Neuron (in vitro differentiated cells): ENCODE measurements around the gene PKNOX1.
"Not testable (repeated sequence)": the region's sequence is repeated elsewhere in the genome, so short reads cannot be mapped to it uniquely, and the experiment has no call there.

Experiments
- H2AFZ ChIP-seq: one replicate; pipeline ENCODE4 v1.6.1; 2013; ENCODE audit warnings: low read depth, mild to moderate bottlenecking, inconsistent platforms, low read length, moderate library complexity
- H3K27me3 ChIP-seq: one replicate; pipeline ENCODE4 v1.6.1; 2013; ENCODE audit warnings: low read length; ENCODE audit not compliant: insufficient read depth
- H3K36me3 ChIP-seq: one replicate; pipeline ENCODE4 v1.6.1; 2013; ENCODE audit warnings: low read length; ENCODE audit not compliant: insufficient read depth
- H3K4me1 ChIP-seq: one replicate; pipeline ENCODE4 v1.6.1; 2013; ENCODE audit warnings: low read length; ENCODE audit not compliant: insufficient read depth
- H3K4me3 ChIP-seq: 2 replicates; pipeline ENCODE4 v1.5.1; 2013; ENCODE audit warnings: mild to moderate bottlenecking, low read length, moderate library complexity
- H3K9me3 ChIP-seq: one replicate; pipeline ENCODE4 v1.6.1; 2013; ENCODE audit warnings: low read length

The PKNOX1 gene

DNA sequence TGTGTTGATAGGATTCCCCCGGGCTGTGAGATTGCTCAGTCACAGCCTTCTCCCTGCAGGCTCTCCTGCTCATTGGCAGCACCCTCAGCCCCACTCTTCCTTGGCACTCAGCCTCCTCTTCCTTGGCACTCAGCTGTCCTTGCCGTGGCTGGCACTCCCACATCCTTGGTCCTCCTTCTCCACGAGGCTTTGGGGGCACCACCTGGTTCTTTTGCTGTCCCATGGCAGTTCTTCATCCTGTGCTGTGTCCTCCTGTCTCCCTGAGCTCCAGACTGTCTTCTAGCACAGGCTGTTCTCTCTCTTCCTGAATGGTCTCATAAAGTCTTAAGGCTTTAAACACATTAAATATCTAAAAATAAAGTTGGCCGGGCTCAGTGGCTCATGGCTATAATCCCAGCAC is 27.0 kb downstream of the PKNOX1 start:
- no peaks in the 10 kb centered on the region for H3K27me3 ChIP-seq
- peaks cover 12% of the 10 kb centered on the region for H3K36me3 ChIP-seq
- H3K4me3 ChIP-seq = no peak overlapping the region
- peaks cover 2% of the 10 kb centered on the region for H3K4me1 ChIP-seq
- peaks cover 15% of the 10 kb centered on the region for H3K9me3 ChIP-seq
- no peak overlapping the region for H2AFZ ChIP-seq

DNA sequence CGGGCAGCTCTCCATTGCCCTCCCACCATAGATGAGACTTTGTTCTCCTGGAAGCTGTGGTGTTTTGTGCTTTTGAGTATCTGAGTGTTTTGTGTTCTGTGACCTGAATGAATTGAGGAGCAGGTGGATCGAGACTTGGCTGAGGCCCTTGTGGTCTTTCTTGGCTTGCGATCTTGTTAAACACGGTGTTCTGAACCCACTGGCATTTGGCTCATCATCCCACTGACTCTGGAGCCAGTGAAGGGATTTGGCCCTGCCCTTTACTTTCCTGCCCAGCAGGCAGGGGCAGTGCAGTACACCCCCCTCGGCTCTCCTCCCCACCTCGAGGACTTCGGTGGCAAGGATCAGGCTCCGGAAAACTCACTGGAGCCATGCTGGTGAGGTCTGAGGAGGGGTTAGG is 30.6 kb downstream of the PKNOX1 start:
- Histone ChIP-seq H3K27me3 (no peaks in the 10 kb centered on the region), H2AFZ (no peak overlapping the region), H3K36me3 (peaks cover 28% of the 10 kb centered on the region), H3K9me3 (peaks cover 10% of the 10 kb centered on the region), H3K4me1 (no peaks in the 10 kb centered on the region), H3K4me3 (no peak overlapping the region)

DNA sequence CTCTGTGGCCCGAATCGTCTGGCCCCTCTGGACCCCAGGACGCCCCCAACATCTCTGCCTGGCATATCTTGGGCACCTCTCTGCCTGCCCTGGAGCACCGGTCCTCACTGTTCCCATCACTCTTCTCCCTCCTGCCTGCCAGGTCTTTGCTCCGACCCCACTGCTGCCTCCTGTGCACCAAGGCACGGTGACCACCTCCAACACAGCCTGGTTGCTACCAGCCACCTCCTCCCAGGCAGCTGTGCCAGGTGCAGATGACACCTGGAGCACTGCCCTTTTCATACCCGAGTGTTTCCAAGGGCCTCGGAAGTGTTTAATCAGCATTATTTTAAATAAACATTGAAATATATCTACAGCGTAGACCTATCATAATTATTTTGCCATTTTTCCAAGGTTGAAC is 31.3 kb downstream of the PKNOX1 start:
- Histone ChIP-seq H3K36me3 (peaks cover 28% of the 10 kb centered on the region), H3K27me3 (no peaks in the 10 kb centered on the region), H2AFZ (no peak overlapping the region), H3K4me1 (no peaks in the 10 kb centered on the region), H3K9me3 (peaks cover 10% of the 10 kb centered on the region), H3K4me3 (no peak overlapping the region)

DNA sequence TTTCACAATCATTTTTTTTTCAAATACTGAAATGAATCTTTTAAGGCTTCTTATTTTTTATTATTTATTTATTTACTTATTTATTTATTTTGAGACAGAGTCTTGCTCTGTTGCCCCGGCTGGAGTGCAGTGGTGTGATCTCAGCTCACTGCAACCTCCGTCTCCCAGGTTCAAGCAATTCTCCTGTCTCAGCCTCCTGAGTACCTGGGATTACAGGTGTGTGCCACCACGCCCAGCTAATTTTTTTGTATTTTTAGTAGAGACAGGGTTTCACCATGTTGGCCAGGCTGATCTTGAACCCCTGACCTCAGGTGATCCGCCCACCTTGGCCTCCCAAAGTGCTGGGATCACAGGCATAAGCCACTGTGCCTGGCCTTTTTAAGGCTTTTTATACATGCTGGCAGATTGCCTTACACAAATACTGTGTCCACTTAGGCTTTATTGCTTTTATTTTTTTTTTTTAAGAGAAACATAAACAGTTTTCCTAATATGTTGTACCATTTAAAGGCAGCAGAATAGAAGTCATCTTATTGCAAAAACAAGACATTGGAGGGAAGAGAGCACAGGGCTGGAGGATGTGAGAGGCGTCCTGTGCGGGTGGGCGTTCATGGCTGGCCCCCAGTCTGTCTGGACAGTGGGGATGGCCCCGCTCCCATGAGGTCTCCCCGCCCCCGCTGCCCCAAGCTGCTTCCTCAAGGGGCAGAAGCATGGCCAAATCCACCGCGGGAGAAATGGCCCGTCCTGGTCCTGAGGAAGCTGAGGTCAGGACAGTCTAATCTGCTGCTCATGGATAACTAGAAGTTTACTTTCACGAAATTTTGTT is 31.9 kb downstream of the PKNOX1 start:
- H3K9me3 ChIP-seq, H2AFZ ChIP-seq, H3K4me3 ChIP-seq, H3K4me1 ChIP-seq, H3K27me3 ChIP-seq: not testable (repeated sequence)
- H3K36me3 ChIP-seq = peaks cover 29% of the 10 kb centered on the region

DNA sequence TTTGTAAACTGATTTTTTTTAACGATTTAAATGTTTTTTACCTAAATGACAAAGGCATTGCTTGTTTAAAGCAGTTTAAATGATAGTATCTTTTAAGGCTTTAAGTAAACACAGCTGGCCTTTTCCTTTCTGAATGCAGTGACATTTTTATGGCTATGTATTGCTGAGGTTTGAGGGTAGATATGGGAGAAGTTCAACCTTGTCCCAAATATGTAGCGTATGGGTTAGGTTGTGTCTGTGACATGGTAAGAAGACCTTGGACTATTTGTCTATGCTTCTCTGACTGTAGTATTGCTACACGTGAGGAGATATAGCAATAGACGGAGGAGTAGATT is 32.5 kb downstream of the PKNOX1 start:
- H3K27me3 ChIP-seq = no peaks in the 10 kb centered on the region
- H2AFZ ChIP-seq = no peak overlapping the region
- H3K4me1 ChIP-seq = no peaks in the 10 kb centered on the region
- H3K9me3 ChIP-seq = peaks cover 8% of the 10 kb centered on the region
- peaks cover 35% of the 10 kb centered on the region for H3K36me3 ChIP-seq
- no peak overlapping the region for H3K4me3 ChIP-seq

DNA sequence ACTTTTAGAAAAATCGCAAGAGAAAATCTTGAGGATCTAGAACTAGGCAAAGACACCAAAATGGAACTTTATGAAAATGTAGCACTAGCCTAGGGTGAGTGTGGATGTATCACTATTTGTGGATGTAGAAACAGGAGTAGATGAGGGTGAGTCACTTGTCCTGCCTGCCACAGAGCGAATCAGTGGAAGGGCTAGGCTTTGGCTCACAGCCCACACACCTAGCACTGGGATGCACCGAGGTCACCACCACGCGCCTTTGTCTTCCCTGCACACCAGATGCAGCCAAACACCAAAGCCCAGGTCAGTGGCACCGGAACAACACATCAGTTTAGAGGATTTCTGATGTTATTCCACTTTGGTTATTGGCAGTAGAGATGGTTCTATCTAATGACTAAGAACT is 38.2 kb downstream of the PKNOX1 start:
- H2AFZ ChIP-seq = no peak overlapping the region
- no peaks in the 10 kb centered on the region for H3K4me1 ChIP-seq
- peaks cover 43% of the 10 kb centered on the region for H3K36me3 ChIP-seq
- peaks cover 5% of the 10 kb centered on the region for H3K9me3 ChIP-seq
- H3K4me3 ChIP-seq = no peak overlapping the region
- H3K27me3 ChIP-seq = no peaks in the 10 kb centered on the region

DNA sequence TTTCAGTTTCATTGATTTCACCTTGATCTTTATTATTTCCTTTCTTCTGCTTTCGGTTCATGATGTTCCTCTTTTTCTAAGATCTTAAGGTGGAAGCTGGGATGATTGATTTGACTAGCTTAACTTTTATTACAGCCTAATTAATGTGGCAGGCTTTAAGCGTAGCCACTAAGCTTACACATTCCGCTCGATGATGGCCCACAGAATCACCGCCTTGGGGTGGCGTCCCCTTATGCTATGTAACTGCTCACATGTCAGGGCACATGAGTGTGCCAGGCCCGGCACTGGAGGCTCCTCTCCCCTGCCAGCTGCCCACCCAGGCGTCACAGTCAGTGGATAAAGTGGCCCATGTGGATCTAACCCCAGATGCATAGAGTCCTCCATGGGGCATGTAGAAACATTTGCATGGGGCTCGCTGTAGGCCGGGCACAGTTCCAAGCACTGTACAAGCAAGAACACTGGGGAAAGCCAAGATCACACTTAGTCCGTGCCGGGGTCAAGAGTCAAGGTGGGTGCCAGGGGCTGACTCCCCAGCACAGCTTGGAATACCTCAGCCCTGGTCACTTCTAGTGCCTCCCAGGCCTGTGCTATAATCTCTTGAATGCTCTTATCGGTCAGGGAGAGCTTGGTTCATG is 41.7 kb downstream of the PKNOX1 start:
- H3K36me3 ChIP-seq = peaks cover 38% of the 10 kb centered on the region
- peaks cover 2% of the 10 kb centered on the region for H3K9me3 ChIP-seq
- no peaks in the 10 kb centered on the region for H3K27me3 ChIP-seq
- H3K4me1 ChIP-seq = no peaks in the 10 kb centered on the region
- H2AFZ ChIP-seq = no peak overlapping the region
- H3K4me3 ChIP-seq = no peak overlapping the region

DNA sequence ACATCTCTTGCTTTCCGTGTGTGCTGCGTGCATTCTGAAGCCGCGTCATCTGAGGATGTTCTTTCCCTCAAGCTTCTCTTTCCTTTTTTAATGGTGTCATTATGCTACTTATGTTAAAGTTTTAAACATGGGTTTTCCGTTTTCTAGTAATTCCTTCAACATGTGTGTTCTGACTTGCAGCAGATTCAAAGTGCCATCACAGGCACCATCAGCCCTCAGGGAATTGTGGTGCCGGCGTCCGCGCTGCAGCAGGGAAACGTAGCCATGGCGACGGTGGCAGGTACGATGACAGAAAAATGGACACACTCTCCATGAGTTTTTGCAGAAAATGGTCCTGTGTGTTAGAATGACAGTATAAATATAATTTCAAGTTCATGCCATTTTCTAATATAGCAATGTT is 42.4 kb downstream of the PKNOX1 start:
- Histone ChIP-seq H2AFZ (no peak overlapping the region), H3K36me3 (peaks cover 38% of the 10 kb centered on the region), H3K9me3 (peaks cover 1% of the 10 kb centered on the region), H3K27me3 (no peaks in the 10 kb centered on the region), H3K4me3 (no peak overlapping the region), H3K4me1 (no peaks in the 10 kb centered on the region)

DNA sequence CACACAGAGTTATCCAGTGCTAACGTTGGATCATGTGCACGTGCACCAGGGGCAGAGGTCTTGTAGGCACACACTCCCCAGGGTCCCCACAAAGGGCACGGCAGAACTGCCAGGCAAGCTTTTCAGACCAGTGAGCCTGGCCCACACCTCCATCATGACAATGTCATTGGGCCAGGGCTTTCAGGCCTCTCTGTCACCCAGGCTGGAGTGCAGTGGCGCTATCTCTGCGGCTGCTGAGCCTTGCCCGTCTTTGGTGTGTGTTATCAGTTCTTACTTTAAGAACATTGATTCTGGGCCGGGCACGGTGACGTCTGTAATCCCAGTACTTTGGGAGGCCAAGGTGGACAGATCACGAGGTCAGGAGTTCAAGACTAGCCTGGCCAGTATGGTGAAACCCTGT is 44.2 kb downstream of the PKNOX1 start:
- Histone ChIP-seq H3K27me3 (no peaks in the 10 kb centered on the region), H2AFZ (no peak overlapping the region), H3K9me3 (no peaks in the 10 kb centered on the region), H3K4me3 (no peak overlapping the region), H3K36me3 (peaks cover 29% of the 10 kb centered on the region), H3K4me1 (no peaks in the 10 kb centered on the region)

DNA sequence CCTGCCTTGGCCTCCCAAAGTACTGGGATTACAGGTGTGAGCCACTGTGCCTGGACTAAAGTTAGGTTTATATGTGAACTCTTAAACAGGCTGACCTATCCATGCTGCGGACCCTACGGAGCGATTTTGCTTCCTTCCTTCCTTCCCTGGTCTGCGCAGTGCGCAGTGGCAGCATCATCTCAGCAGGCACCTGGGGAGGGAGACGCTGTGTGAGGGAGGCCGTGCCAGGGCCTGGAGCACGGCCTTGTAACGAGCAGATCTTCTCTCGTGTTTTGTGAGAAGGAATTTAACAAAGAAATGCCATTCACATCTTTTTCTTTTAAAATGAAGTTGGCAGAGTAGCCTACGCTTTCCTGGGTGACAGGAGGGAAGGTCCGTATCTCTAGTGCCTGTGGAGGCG is 45.8 kb downstream of the PKNOX1 start:
- Histone ChIP-seq H3K4me3 (no peak overlapping the region), H2AFZ (no peak overlapping the region), H3K9me3 (no peaks in the 10 kb centered on the region), H3K27me3 (no peaks in the 10 kb centered on the region), H3K4me1 (peaks cover under 1% of the 10 kb centered on the region), H3K36me3 (peaks cover 36% of the 10 kb centered on the region)

DNA sequence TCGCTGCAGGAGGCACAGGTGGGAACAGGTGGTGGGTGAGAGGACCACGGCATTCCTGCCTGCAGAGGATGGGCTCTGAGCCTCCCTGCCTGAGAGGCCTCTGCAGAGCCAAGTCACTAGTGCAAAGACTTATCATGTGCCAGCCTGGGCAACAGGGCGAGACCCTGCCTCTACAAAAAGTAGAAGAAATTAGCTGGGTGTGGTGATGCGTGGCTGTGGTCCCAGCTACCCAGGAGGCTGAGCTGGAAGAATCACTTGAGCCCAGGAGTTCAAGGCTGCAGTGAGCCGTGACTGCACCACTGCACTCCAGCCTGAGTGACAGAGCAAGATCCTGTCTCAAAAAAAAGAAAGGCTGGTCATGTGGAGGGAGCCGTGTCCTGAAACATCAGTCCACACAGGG is 46.4 kb downstream of the PKNOX1 start:
- Histone ChIP-seq H3K36me3 (peaks cover 39% of the 10 kb centered on the region), H3K9me3 (no peaks in the 10 kb centered on the region), H3K4me3 (no peak overlapping the region), H2AFZ (no peak overlapping the region), H3K4me1 (peaks cover 6% of the 10 kb centered on the region), H3K27me3 (no peaks in the 10 kb centered on the region)

DNA sequence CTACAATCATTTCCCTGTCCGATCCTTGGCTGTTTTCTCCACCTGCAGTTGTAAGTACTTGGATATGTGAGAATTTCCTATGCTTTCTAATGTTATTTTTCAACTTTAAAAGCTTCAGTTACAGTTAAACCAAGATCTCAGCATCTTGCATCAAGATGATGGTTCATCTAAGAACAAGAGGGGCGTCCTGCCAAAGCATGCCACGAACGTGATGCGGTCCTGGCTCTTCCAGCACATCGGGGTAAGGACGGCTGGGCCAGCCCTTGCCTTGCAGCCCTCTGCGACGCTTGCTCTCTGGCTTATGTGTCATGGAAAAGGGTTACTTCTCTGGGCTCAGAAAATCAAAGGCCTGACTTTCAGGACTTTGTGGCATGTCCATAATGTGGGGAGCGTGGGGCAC is 46.8 kb downstream of the PKNOX1 start:
- Histone ChIP-seq H3K27me3 (no peaks in the 10 kb centered on the region), H3K36me3 (peaks cover 38% of the 10 kb centered on the region), H3K4me3 (no peak overlapping the region), H2AFZ (no peak overlapping the region), H3K9me3 (no peaks in the 10 kb centered on the region), H3K4me1 (peaks cover 6% of the 10 kb centered on the region)

DNA sequence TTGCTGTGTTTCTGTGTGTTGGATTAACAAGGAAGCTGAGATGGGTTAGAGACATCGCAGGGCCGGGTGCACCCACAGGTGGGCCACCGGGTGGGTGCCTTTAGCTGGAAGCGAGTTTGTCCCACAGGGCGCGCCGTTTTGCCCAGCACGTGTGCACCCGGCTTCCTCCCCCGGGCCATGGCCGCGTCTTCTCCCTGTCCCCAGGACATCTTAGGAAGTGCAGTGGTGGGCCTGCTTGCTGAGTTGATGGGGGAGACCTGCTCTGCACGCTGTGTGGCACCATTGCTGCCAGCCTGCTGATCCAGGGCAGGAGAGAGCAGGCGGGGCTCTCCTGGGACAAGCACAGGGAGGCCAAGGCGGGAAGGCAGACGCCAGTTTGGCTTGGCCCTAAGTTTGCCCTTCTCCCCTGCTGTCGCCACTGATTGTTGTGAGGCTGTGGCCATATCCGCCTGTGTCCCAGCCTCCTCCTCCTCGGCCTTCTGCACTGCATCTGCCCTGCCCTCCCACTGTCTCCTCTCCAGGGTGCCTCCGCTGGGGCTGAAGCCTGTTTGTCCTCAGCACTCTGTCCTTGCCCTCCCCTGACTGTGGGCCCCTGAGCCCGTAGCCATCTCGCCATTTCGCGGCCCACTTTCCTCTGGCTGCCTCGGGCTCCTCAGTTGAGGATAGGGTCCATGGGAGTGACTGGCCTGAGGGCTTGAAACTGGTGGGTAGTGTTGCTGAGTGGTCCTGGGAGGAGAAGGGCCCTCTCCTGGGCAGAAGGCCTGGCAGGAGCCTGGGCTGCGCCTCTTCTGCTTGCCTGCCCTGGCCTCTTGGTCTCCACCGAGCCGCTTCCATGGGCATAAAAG is 47.6 kb downstream of the PKNOX1 start:
- H3K4me3 ChIP-seq = no peak overlapping the region
- H3K9me3 ChIP-seq = no peaks in the 10 kb centered on the region
- peaks cover 6% of the 10 kb centered on the region for H3K4me1 ChIP-seq
- H3K27me3 ChIP-seq = no peaks in the 10 kb centered on the region
- H3K36me3 ChIP-seq = peaks cover 34% of the 10 kb centered on the region
- no peak overlapping the region for H2AFZ ChIP-seq
